Smooth muscle cell (in vitro differentiated cells): Measurements from ENCODE around the gene DMRT3. TPM values are rescaled to one million over a fixed set of nuclear protein-coding genes. Genes with fewer than 3 reads are reported as not detected.
"Not testable (repeated sequence)": the region's sequence is repeated elsewhere in the genome, so short reads cannot be mapped to it uniquely, and the experiment has no call there.

Experiments
- DNase-seq: peaks from one replicate; lab custom pipeline; 2025; ENCODE audit not compliant: unreplicated experiment; lab: John Stamatoyannopoulos, UW
- H2AFZ ChIP-seq: fragments of 200-600 bp; sonication (generic); 2 replicates; pipeline ENCODE4 v1.6.0; 2016; ENCODE audit warnings: antibody characterized with exemption, low read depth, mild to moderate bottlenecking
- H3F3A ChIP-seq: fragments of 200-600 bp; sonication (generic); 2 replicates; pipeline ENCODE4 v1.6.0; 2017; ENCODE audit warnings: antibody characterized with exemption, low read depth
- H3K27ac ChIP-seq: fragments of 200-600 bp; sonication (generic); 2 replicates; pipeline ENCODE4 v1.5.1; 2016; ENCODE audit warnings: low read depth, mild to moderate bottlenecking
- H3K27me3 ChIP-seq: fragments of 200-600 bp; sonication (generic); 2 replicates; pipeline ENCODE4 v1.6.1; 2016; ENCODE audit warnings: low read depth, mild to moderate bottlenecking
- H3K36me3 ChIP-seq: fragments of 200-600 bp; sonication (generic); 2 replicates; pipeline ENCODE4 v1.5.1; 2016; ENCODE audit warnings: low read depth
- H3K4me1 ChIP-seq: fragments of 200-600 bp; sonication (generic); 2 replicates; pipeline ENCODE4 v1.5.1; 2016; ENCODE audit warnings: low read depth
- H3K4me2 ChIP-seq: fragments of 200-600 bp; sonication (generic); 2 replicates; pipeline ENCODE4 v1.6.0; 2016; ENCODE audit warnings: mild to moderate bottlenecking
- H3K4me3 ChIP-seq: fragments of 200-600 bp; sonication (generic); 2 replicates; pipeline ENCODE4 v1.5.1; 2016; ENCODE audit warnings: mild to moderate bottlenecking
- H3K79me2 ChIP-seq: fragments of 200-600 bp; sonication (generic); 2 replicates; pipeline ENCODE4 v1.6.0; 2016; ENCODE audit warnings: low read depth, mild to moderate bottlenecking
- H3K9ac ChIP-seq: fragments of 200-600 bp; sonication (generic); 2 replicates; pipeline ENCODE4 v1.6.0; 2016; ENCODE audit warnings: low read depth
- H3K9me3 ChIP-seq: fragments of 200-600 bp; sonication (generic); replicated peaks from 2 replicates; pipeline ENCODE4 v1.5.1; 2016; ENCODE audit warnings: low read depth
- H4K20me1 ChIP-seq: fragments of 200-600 bp; sonication (generic); 2 replicates; pipeline ENCODE4 v1.6.0; 2016; ENCODE audit warnings: low read depth
- WGBS: methylation state at CpG from one replicate; pipeline ENCODE4 v1.1.7; 2016; ENCODE audit warnings: low lambda C conversion rate; 5-methylcytosine and 5-hydroxymethylcytosine counted together
- polyA plus RNA-seq: library from polyadenylated mRNA; unstranded; fragments of >200 nt; fragmentation: Nextera tagmentation; extraction: Ambion mirVana; gene quantifications from 2 replicates; pipeline ENCODE4 v1.2.1, GENCODE V29; 2016
- total RNA-seq: library from RNA; depleted of rRNA; stranded (reverse); fragments of >200 nt; gene quantifications from 2 replicates; pipeline ENCODE4 v1.2.3, GENCODE V29; 2014
- TF ChIP-seq, protein P1 (sequence below): fragments of 200-600 bp; sonication (generic); IDR thresholded peaks from 2 replicates; pipeline ENCODE4 v1.5.1; 2017; ENCODE audit warnings: borderline replicate concordance, mild to moderate bottlenecking, antibody characterized with exemption; ENCODE audit not compliant: insufficient read depth, poor library complexity, severe bottlenecking

The DMRT3 gene
- total and polyA plus RNA-seq, 2 experiments from 2014 or later = not detected

DNA sequence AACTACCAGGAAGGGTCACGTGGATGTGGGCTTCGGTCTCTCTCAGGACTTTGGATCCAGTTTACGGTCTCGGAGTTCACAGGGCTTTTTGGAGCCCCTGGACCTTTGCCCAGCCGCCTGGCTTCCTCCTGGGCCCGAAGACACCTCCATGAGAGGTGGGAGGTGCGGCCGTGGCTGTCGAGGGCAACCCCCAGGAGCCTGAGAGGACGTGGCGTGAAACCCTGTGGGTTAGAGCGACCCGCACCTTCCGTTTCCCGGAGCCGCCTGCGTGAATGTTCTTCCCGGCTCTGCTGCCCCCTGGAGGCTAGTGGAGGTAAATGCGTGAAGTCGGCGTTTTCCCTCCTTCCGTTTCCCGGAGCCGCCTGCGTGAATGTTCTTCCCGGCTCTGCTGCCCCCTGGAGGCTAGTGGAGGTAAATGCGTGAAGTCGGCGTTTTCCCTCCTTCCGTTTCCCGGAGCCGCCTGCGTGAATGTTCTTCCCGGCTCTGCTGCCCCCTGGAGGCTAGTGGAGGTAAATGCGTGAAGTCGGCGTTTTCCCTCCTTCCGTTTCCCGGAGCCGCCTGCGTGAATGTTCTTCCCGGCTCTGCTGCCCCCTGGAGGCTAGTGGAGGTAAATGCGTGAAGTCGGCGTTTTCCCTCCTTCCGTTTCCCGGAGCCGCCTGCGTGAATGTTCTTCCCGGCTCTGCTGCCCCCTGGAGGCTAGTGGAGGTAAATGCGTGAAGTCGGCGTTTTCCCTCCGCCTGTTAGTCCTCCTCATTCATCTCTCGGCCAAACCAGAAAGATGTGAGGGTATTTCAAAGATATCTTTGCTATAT is 22.1 kb downstream of the DMRT3 start:
- not testable (repeated sequence) for H3K36me3 ChIP-seq, H3K4me3 ChIP-seq, H3K4me2 ChIP-seq, H3K79me2 ChIP-seq, H3K9me3 ChIP-seq, H3K4me1 ChIP-seq, H2AFZ ChIP-seq, H3K9ac ChIP-seq, H3K27ac ChIP-seq, H3F3A ChIP-seq, DNase-seq, H3K27me3 ChIP-seq, H4K20me1 ChIP-seq
- 68% methylated on average over 27 of the region's 55 CpGs for WGBS
- TF ChIP-seq, protein P1, sequence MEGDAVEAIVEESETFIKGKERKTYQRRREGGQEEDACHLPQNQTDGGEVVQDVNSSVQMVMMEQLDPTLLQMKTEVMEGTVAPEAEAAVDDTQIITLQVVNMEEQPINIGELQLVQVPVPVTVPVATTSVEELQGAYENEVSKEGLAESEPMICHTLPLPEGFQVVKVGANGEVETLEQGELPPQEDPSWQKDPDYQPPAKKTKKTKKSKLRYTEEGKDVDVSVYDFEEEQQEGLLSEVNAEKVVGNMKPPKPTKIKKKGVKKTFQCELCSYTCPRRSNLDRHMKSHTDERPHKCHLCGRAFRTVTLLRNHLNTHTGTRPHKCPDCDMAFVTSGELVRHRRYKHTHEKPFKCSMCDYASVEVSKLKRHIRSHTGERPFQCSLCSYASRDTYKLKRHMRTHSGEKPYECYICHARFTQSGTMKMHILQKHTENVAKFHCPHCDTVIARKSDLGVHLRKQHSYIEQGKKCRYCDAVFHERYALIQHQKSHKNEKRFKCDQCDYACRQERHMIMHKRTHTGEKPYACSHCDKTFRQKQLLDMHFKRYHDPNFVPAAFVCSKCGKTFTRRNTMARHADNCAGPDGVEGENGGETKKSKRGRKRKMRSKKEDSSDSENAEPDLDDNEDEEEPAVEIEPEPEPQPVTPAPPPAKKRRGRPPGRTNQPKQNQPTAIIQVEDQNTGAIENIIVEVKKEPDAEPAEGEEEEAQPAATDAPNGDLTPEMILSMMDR = peak; percentile 37

DNA sequence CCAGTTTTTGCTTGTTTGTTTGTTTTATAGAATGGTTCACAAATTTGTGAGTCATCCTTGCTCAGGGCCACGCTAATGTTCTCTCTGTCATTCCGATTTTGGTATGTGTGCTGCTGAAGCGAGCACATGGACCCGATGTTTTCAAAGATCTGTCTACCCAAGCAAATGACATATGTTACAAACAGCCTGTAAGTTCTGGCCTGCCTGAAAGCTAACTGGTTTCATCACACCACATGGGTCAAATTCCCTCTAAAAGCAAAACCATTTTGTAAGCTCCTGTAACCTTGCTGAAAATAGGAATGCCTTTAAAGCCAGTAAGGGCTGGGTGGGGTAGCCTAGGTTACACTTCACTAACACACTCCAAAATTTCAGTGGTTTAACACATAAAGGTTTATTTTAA is 25.4 kb downstream of the DMRT3 start:
- Histone ChIP-seq H3K9ac (no peak overlapping the region), H3K79me2 (no peaks in the 10 kb centered on the region), H3K9me3 (no peaks in the 10 kb centered on the region), H3K4me2 (no peak overlapping the region), H3K27ac (no peak overlapping the region), H3F3A (no peaks in the 10 kb centered on the region), H3K4me1 (no peaks in the 10 kb centered on the region), H3K4me3 (no peak overlapping the region), H4K20me1 (no peaks in the 10 kb centered on the region), H3K27me3 (no peaks in the 10 kb centered on the region), H2AFZ (no peak overlapping the region), H3K36me3 (no peaks in the 10 kb centered on the region)
- no peak for DNase-seq
- 80% methylated on average over 4 of the region's 4 CpGs for WGBS
- TF ChIP-seq, protein P1 = no peak

DNA sequence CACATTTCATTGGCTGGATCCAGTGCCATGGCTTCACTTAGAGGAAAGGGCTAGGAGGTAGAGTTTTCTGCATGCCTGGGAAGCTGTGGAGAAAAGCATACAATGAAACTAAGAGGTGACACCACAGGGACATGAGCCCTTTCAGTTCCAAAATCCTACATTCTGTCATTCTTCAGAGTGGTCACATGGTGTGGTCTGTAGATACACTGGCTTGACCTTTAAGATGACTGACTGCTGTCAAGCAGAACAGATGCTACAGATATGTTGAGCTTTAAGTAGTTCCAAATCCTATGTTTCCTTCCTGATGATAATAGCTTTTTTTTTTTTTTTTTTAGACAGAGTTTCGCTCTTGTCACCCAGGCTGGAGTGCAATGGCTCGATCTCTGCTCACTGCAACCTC is 26.2 kb downstream of the DMRT3 start:
- no peaks in the 10 kb centered on the region for H3K79me2 ChIP-seq
- 93% methylated on average over 2 of the region's 2 CpGs for WGBS

More for the DNA sequence above, 26.2 kb downstream of the DMRT3 start:
- H3K27me3 ChIP-seq = no peaks in the 10 kb centered on the region
- DNase-seq = no peak
- H3K4me2 ChIP-seq = no peak overlapping the region
- no peak overlapping the region for H3K27ac ChIP-seq
- TF ChIP-seq, protein P1 = no peak
- no peaks in the 10 kb centered on the region for H4K20me1 ChIP-seq
- H3F3A ChIP-seq = no peaks in the 10 kb centered on the region
- H3K9me3 ChIP-seq = no peaks in the 10 kb centered on the region
- H3K4me1 ChIP-seq = no peaks in the 10 kb centered on the region
- H2AFZ ChIP-seq = no peak overlapping the region
- no peak overlapping the region for H3K4me3 ChIP-seq
- H3K9ac ChIP-seq = no peak overlapping the region
- H3K36me3 ChIP-seq = no peaks in the 10 kb centered on the region
